NOMO-1 (cell line): ENCODE results near the gene ZNF70.

Source experiments
- DNase-seq, 2 experiments: peaks; one replicate each; lab custom pipeline; 2025; ENCODE audit not compliant: unreplicated experiment in 2 of 2; lab: John Stamatoyannopoulos, UW

The ZNF70 gene

GRCh38 chr22:23720855-23721254 is 30.1 kb downstream of the ZNF70 start:
- no peak for DNase-seq

DNA sequence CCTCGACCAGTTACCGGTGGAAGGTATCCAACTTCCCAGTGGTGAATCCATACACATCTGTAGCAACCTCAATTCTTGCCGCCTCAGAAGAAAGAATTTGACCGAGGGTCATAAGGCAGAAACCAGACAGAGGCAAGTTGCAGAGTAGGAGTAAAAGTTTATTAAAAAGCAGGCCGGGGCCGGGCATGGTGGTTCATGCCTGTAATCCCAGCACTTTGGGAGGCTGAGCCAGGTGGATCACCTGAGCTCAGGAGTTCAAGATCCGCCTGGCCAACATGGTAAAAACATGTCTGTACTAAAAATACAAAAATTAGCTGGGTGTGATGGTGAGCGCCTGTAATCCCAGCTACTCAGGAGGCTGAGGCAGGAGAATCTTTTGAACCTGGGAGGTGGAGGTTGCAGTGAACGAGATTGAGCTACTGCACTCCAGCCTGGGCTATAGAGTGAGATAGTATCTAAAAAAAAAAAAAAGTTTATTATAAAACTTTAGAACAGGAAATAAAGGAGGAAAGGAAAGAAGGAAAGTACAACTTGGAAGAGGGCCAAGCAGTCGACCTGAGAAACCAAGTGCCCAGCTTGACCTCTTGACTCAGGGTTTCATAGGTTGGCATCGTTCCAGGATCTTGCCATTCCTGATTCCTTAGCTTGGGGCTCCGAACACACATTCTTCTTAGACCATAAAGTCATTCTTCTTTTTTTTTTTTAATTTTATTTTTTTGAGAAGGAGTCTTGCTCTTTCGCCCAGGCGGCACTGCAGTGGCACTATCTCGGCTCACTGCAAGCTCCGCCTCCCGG is 32.3 kb downstream of the ZNF70 start:
- DNase-seq = no peak

DNA sequence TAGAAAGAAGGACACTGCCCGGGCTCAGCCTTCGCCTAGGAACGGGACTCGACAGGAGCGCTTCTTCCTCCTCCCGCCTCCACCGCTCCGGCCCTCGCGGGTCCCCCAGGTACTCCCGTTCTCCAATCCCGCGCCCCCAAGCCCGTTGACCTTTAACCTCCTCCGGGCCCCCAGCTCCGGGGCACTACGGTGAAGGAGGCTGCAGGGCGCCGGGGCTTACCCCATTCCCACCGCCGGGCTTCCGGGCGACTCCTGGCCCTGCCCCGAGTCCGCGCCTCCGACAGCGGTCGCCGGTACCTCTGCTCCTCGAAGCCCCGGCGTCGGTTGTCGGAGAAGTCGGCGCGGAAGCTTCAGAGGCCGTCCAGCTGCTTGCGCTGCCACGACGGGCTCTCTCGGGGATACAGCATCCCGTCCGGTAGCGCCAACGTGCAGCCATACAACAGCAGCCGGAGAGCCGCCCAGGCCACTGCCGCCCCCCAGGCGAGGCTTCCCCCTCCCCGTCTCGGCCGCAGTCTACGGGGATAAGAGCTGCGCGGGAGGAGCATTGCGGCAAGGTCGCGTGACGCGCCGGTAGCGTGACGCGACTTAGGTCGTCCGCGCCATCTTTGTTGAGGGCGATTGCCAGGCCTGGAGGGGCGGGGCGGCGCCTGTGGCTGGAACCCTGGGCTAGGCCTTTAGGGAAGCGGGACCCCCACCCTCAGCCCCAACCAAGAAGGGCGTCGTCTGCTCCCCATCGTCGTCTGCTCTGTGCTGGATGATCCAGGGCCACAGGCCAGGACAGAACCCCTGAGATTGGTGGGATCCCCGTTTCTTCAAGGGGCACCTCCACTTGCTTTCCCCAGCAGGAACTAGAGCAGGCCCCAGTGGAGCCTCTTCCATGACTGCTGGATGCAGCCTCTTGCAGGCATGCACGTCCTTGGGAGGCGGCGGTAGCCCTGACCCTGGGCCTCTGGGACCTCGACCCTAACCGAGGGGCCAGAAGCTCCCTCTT is 33.8 kb downstream of the ZNF70 start:
- DNase-seq = peak; percentile 71 to 83

DNA sequence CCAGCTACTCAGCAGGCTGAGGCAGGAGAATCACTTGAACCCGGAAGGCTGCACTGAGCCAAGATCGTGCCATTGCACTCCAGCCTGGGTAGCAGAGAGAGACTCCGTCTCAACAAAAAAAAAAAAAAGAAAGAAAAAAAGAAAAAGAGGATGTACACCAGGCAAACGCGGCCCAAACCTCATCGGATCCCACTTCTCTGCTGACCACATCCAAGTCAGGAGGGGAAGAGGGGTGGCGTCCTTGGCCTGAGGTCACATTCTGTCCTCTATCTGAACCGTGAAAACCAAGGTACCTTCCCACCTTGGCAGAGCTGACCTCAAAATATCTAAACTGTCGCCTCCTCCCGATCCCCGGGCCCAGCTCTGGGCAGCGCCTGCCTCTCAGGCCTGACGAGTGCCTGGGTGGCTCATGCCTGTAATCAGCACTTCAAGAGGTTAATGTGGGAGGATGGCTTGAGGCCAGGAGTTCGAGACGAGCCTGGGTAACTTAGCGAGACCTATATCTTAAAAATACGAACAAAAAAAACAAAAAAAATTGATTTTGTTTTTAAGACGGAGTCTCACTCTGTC is 35.0 kb downstream of the ZNF70 start:
- DNase-seq = peak in 1 of 2 experiments; percentile 4

DNA sequence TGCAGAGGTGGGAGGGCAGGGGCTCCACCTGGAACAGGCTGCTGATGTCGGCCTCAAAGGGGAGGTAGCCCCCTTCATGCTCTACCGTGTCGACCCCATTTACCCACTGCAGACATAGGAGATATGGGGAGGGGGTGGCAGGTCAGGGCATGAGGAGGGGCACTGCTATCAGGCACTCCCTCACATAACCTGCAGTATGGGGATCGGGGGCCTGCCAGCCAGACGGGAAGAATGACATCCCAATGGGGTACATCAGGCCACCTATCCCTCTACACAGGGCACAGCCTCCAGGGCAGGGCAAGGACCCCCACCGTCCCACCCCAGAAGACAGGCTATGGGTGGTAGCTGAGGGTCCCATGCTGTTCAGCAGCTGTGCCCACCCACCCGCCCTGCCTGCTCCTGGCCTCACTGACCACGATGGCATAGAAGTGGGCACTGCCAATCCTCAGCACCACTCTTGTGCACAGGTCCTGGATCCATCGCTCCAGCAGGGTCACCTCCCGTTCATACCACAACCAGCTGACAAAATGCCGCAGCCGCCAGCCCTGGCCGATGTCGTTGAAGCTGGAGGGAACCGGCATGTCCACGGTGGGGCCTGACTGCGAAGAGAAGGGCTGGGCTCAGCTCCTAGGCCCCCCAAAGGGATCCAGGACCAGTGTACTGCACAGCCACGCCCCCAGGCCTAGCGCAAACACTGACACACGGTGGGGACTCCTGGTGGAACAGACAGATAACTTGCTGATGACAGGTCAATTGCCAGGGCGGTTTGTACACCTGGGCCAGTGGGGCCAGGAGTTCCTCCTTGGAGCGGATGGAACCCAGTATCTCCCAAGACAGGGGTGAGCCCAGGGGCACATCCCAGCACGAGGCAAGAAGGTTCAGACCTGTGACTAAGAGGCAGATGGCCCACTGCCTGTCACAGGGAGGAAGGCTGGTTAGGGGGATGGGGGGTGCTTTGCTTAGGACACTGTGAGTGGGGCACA is 36.0 kb downstream of the ZNF70 start:
- no peak for DNase-seq

GRCh38 chr22:23713696-23714595 is 37.0 kb downstream of the ZNF70 start:
- no peak for DNase-seq

- DNase-seq = no peak
These were observed 38.7 kb downstream of the ZNF70 start for GRCh38 chr22:23712256-23712655.

DNA sequence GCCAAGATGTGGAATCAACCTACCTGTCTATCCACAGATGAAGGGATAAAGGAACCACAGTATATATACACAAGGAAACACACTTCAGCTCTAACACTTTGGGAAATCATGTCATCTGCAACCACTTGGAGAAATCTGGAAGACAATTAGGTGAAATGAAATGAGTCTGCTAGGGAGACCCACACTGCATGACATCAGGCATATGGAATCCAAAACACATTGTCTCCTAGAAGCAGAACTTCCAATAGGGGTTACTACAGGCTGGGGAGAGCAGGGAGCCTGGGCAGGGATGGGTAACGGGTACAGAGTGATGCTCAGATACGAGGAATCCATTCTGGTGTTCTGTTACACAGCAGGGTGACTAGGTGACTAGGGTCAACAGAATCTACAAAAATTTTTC is 41.8 kb downstream of the ZNF70 start:
- DNase-seq = no peak

- no peak for DNase-seq
These were observed 42.6 kb downstream of the ZNF70 start for GRCh38 chr22:23708270-23708669.

GRCh38 chr22:23705358-23705757 is 45.6 kb downstream of the ZNF70 start:
- DNase-seq = no peak

GRCh38 chr22:23704829-23705228 is 46.1 kb downstream of the ZNF70 start:
- DNase-seq = no peak

DNA sequence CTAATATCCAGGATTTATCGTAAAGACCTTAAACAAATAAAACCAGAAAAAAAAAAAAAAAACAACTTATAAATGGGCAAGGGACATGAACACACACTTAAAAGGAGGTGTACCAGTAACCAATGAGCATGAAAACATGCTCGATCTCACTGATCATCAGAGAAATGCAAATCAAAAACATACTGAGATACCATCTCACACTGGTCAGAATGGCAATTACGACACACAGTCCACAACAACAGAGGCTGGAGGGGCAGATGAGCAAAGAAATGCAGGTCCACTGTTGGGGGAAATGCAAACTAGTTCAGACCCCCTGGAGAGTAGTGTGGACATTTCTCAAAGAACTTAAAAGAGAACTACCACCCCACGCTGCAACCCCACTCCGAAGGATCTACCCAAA is 46.9 kb downstream of the ZNF70 start:
- no peak for DNase-seq

DNA sequence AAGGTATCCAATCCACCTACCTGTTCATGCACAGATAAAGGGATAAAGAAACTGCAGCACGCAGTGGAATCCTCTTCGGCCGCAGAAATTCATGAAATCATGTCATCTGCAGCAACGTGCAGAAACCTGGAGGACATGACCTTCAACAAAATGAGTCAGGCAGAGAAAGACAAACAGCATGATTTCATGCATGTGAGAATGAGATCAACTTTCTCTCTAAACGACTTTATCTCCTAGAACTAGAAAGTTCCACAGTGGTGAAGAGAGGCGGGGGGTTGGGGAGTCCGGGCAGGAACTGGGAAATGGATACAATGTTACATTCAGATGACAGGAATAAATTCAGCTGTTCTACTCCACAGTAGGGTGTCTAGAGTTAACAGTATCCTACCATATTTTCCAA is 50.2 kb downstream of the ZNF70 start:
- no peak for DNase-seq

GRCh38 chr22:23698673-23699235 is 52.2 kb downstream of the ZNF70 start:
- no peak for DNase-seq

GRCh38 chr22:23698094-23698493 is 52.8 kb downstream of the ZNF70 start:
- DNase-seq = peak; percentile 18 to 55

DNA sequence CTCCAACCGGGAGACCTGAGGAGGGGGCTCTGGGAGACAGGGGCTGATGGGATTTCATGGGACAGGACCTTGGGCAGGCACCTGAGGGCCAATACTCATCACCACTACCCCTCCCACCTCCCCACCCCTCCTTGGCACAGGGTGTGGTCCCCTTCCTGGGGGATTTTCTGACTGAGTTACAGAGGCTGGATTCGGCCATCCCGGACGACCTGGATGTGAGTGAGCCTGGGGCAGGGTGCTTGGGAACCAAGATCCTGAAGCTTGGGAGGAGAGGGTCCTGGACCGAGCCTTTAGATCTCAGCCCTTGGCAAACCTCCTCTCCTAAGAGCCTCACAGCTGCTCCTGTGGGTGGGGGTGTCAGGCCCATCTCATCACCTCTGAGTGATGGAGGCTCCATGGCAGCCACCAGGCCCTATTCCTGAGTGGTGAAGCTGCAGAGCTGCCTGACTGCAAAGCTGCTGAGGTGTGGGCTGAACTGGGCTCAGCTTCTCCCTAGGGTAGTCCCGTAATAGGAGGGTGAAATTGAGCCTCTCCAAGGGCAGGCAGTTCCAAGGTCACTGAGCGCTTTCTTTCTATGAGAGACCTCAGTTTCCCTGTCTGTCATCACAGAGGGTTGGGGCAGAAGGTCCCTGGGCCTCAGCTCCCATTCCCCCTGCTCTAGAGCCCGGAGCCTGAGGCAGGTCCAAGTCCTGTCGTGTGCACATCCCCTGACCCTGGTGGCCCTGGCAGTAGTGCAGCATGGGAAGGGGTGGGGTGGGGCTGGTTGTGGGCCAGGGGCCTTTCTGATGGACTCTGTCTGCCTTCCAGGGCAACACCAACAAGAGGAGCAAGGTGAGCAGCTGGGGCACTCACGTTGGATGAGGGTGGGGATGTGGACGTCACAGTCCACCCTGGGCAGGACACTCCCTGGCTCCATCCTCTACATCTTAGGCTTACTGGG is 53.6 kb downstream of the ZNF70 start:
- DNase-seq = no peak

GRCh38 chr22:23696326-23696851 is 54.5 kb downstream of the ZNF70 start:
- peak; percentile 81 to 92 for DNase-seq
